Uterus (tissue), 4 donors: Measurements from ENCODE around the gene GRIK4. TPM values are rescaled to one million over a fixed set of nuclear protein-coding genes. Genes with fewer than 3 reads are reported as not detected.
"Not testable (repeated sequence)": the region's sequence is repeated elsewhere in the genome, so short reads cannot be mapped to it uniquely, and the experiment has no call there.

Experiments used
- DNase-seq, 2 donors: peaks; one replicate each; pipeline ENCODE4 v3.0.0-alpha.2; 2019 to 2020
- H3K27ac ChIP-seq, 2 donors: fragments of 200-600 bp; sonication (generic); 1 replicate in 1 of 2; 2 replicates in 1 of 2; pipeline ENCODE4 v1.5.1; 2016 to 2018
- H3K27me3 ChIP-seq, 2 donors: fragments of 200-600 bp; sonication (generic); one replicate each; pipeline ENCODE4 v1.5.1; 2018 to 2019; ENCODE audit warnings: control low read depth in 1 of 2
- H3K36me3 ChIP-seq, 2 donors: fragments of 200-600 bp; sonication (generic); one replicate each; pipeline ENCODE4 v1.5.1; 2019; ENCODE audit warnings: control low read depth in 1 of 2
- H3K4me1 ChIP-seq, 2 donors: fragments of 200-600 bp; sonication (generic); one replicate each; pipeline ENCODE4 v1.5.1; 2018 to 2019; ENCODE audit warnings: control low read depth in 1 of 2
- H3K4me3 ChIP-seq, 2 donors: fragments of 200-600 bp; sonication (generic); 1 replicate in 1 of 2; 2 replicates in 1 of 2; pipeline ENCODE4 v1.5.1; 2018 to 2019; ENCODE audit warnings: mild to moderate bottlenecking in 1 of 2
- H3K9me3 ChIP-seq, 2 donors: fragments of 200-600 bp; sonication (generic); one replicate each; pipeline ENCODE4 v1.5.1; 2019; ENCODE audit warnings: control low read depth in 1 of 2
- POLR2A ChIP-seq, 2 donors: fragments of 450-650 bp; IDR thresholded peaks; one replicate each; pipeline ENCODE4 v1.6.1; 2016; ENCODE audit warnings: antibody characterized with exemption in 2 of 2, mild to moderate bottlenecking in 1 of 2, moderate library complexity in 1 of 2
- intact Hi-C: fragments of 100-400 bp; cut with DNase I; formaldehyde crosslinking; loops from one replicate; pipeline ENCODE4 v1.15.1; 2023; ENCODE audit warnings: low total_unique reads
- total RNA-seq, 4 donors: library from RNA; depleted of rRNA in 3 of 4; stranded (reverse); fragments of >200 nt in 3 of 4; gene quantifications; one replicate each; pipeline versions ENCODE4 v1.1.0 to v1.2.4, GENCODE V29; 2014 to 2023
- TF ChIP-seq, protein P1 (sequence below), 4 experiments: fragments of 200-600 bp in 2 of 4; fragments of 450-650 bp in 2 of 4; sonication (generic) in 2 of 4; IDR thresholded peaks; one replicate each; pipeline ENCODE4 v1.5.1; 2016 to 2019; ENCODE audit warnings: antibody characterized with exemption in 4 of 4, mild to moderate bottlenecking in 2 of 4, moderate library complexity in 1 of 4
- donor health status: DM: yes; HTN: yes; CAD: no.

Gene GRIK4
- total RNA-seq, 4 donors from 2014 or later = 0.28 to 1.1 TPM; not detected in 2

DNA sequence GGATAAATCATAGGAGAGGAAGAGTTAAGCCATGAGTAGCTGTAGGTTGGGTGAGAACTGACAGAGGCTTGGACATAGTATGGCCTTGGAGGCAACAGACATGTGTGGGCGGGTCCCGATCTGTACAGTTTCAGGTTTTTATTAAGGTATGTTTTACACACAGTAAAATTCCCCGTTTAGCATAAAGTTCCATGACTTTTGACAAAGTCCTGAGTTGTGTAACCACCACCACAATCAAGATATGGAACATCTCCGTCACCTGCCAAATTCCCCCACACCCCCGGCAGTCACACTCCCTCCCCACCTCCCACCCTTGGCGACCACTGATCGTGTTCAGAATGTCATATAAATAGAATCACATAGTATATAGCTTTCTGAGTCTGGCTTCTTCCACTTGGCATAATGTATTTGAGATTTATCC lies 68.1 kb downstream of the GRIK4 start:
- Histone ChIP-seq H3K27me3 (peaks cover 0 to 5% of the 10 kb centered on the region in 2 donors), H3K27ac (no peak overlapping the region), H3K4me1 (no peaks in the 10 kb centered on the region), H3K9me3 (no peaks in the 10 kb centered on the region), H3K4me3 (no peak overlapping the region), H3K36me3 (no peaks in the 10 kb centered on the region)
- intact Hi-C loops = no loop called here
- TF ChIP-seq POLR2A (IDR thresholded peaks at IDR 0.05) = no peak
- TF ChIP-seq, protein P1, sequence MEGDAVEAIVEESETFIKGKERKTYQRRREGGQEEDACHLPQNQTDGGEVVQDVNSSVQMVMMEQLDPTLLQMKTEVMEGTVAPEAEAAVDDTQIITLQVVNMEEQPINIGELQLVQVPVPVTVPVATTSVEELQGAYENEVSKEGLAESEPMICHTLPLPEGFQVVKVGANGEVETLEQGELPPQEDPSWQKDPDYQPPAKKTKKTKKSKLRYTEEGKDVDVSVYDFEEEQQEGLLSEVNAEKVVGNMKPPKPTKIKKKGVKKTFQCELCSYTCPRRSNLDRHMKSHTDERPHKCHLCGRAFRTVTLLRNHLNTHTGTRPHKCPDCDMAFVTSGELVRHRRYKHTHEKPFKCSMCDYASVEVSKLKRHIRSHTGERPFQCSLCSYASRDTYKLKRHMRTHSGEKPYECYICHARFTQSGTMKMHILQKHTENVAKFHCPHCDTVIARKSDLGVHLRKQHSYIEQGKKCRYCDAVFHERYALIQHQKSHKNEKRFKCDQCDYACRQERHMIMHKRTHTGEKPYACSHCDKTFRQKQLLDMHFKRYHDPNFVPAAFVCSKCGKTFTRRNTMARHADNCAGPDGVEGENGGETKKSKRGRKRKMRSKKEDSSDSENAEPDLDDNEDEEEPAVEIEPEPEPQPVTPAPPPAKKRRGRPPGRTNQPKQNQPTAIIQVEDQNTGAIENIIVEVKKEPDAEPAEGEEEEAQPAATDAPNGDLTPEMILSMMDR (IDR thresholded peaks at IDR 0.05) = no peak
- no peak for DNase-seq

DNA sequence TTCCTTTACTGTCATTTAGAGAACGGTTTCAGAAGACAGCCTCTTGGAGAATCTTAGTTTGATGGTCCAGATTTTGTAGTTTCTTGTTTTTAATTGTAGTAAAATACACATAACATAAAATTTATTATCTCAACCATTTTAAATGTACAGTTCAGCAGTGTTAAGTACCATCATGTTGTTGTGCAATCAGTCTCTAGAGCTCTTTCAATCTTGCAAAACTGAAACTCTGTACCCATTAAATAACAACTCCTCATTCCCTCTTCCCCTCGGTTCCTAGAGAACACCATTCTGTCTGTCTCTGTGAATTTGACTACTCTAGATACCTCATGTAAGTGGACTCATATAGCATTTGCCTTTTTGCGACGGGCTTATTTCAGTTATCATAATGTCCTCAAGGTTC lies 69.8 kb downstream of the GRIK4 start:
- no peaks in the 10 kb centered on the region for H3K4me1 ChIP-seq
- no peak overlapping the region for H3K4me3 ChIP-seq
- no peak for DNase-seq
- H3K27me3 ChIP-seq = peaks cover 0 to 5% of the 10 kb centered on the region in 2 donors
- TF ChIP-seq, protein P1 (IDR thresholded peaks at IDR 0.05) = no peak
- TF ChIP-seq POLR2A (IDR thresholded peaks at IDR 0.05) = no peak
- no peaks in the 10 kb centered on the region for H3K9me3 ChIP-seq
- intact Hi-C loops = no loop called here
- no peaks in the 10 kb centered on the region for H3K36me3 ChIP-seq
- no peak overlapping the region for H3K27ac ChIP-seq

DNA sequence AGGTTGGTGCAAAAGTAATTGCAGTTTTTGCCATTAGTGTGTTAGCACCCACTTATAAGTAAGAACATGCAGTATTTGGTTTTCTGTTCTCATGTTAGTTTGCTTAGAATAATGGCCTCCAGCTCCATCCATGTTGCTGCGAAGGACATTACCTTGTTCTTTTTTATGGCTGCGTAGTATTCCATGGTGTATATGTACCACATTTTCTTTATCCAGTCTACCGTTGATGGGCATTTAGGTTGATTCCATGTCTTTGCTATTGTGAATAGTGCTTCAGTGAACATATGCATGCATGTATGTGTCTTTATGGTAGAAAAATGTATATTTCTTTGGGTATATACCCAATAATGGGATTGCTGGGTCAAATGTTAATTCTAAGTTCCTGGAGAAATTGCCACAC lies 71.0 kb downstream of the GRIK4 start:
- H3K4me1 ChIP-seq, H3K4me3 ChIP-seq, H3K27me3 ChIP-seq, H3K36me3 ChIP-seq, intact Hi-C loops, H3K27ac ChIP-seq, DNase-seq, H3K9me3 ChIP-seq: not testable (repeated sequence)

DNA sequence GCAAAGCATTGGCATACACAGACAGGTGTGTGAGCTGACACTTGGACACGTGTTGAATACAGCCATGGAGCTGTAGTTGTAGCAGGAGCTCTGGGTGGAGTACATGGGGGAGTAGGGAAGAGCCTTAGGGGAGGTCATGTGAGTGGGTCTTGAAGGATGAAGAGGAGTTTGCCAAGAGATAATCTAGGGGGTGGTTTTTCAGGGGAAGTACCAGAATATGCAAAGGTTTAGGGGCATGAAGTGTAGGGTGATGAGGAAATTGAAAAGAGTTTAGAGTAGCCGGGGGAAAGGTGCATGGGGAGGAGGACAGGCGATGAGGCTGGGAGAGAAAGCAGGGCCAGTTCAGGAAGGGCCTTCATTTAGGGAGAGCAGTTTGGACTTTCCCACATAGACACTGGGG lies 74.5 kb downstream of the GRIK4 start:
- H3K36me3 ChIP-seq = no peaks in the 10 kb centered on the region
- peaks cover 0 to 5% of the 10 kb centered on the region in 2 donors for H3K27me3 ChIP-seq
- intact Hi-C loops = no loop called here
- TF ChIP-seq POLR2A (IDR thresholded peaks at IDR 0.05) = no peak
- TF ChIP-seq, protein P1 (IDR thresholded peaks at IDR 0.05) = no peak
- H3K27ac ChIP-seq = no peak overlapping the region
- H3K9me3 ChIP-seq = no peaks in the 10 kb centered on the region
- no peak overlapping the region for H3K4me3 ChIP-seq
- DNase-seq = no peak
- H3K4me1 ChIP-seq = no peaks in the 10 kb centered on the region

DNA sequence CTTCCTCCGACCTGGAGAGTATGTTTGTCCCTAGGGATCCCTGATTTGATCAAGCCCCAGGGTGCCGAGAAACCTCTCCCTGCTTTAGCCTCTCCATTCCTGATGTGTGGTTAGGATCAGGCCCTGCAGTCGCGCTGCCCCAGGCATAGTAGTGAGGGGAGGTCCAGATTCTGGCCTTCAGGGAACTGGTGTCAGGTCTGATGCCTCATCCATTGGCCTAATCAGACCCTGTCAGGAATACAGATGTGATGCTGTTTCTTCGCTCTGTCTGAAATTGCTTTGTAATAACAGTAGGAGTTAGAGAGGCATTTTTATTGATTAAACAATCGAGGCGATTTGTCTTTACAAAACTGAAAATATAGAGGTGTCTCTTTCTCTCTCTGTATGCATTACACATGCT lies 75.2 kb downstream of the GRIK4 start:
- TF ChIP-seq, protein P1 (IDR thresholded peaks at IDR 0.05) = no peak
- TF ChIP-seq POLR2A (IDR thresholded peaks at IDR 0.05) = no peak
- peaks cover 0 to 5% of the 10 kb centered on the region in 2 donors for H3K27me3 ChIP-seq

DNA sequence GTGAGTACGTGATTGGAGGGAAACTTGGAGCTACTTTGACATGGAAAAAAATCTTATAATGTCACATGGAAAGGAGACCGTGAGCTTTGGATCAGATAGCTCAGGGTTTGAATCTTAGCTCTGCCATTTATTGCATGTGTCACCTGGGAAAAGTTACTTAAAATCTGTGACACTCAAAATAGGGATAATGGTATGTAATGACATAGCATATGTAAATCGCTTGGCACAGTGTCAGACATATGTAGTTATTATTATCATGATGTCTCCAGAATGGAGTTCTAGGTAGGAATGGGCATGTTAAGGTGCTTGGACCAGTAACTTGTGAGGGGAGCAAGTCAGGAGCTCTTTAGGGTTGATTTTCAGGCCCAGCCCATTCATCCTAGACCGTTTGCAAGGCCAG lies 75.8 kb downstream of the GRIK4 start:
- Histone ChIP-seq H3K9me3 (no peaks in the 10 kb centered on the region), H3K27ac (no peak overlapping the region), H3K4me1 (no peaks in the 10 kb centered on the region), H3K4me3 (no peak overlapping the region), H3K36me3 (no peaks in the 10 kb centered on the region), H3K27me3 (peaks cover 0 to 3% of the 10 kb centered on the region in 2 donors)
- intact Hi-C loops = no loop called here
- no peak for TF ChIP-seq POLR2A (IDR thresholded peaks at IDR 0.05)
- no peak for DNase-seq

More for the DNA sequence above, 75.2 kb downstream of the GRIK4 start:
- no peak overlapping the region for H3K27ac ChIP-seq
- no peak for DNase-seq
- no peak overlapping the region for H3K4me3 ChIP-seq
- intact Hi-C loops = no loop called here
- H3K4me1 ChIP-seq = no peaks in the 10 kb centered on the region
- no peaks in the 10 kb centered on the region for H3K9me3 ChIP-seq
- H3K36me3 ChIP-seq = no peaks in the 10 kb centered on the region
